Sigmoid colon (tissue), 7 donors: Measurements from ENCODE around the gene ATF7. TPM values are rescaled to one million over a fixed set of nuclear protein-coding genes. Genes with fewer than 3 reads are reported as not detected.

Experiments
- DNase-seq: peaks from one replicate; pipeline ENCODE4 v3.0.0-alpha.2; 2019
- H3K27ac ChIP-seq, 4 donors: fragments of 200-600 bp; sonication (generic); one replicate each; pipeline ENCODE4 v1.5.1; 2016 to 2019; ENCODE audit warnings: mild to moderate bottlenecking in 1 of 4
- H3K27me3 ChIP-seq, 3 donors: fragments of 200-600 bp; sonication (generic); one replicate each; pipeline ENCODE4 v1.5.1; 2019; ENCODE audit warnings: mild to moderate bottlenecking in 1 of 3
- H3K36me3 ChIP-seq, 4 donors: fragments of 200-600 bp; sonication (generic); one replicate each; pipeline ENCODE4 v1.5.1; 2016 to 2019
- H3K4me1 ChIP-seq, 4 donors: fragments of 200-600 bp; sonication (generic); one replicate each; pipeline ENCODE4 v1.5.1; 2017 to 2019
- H3K4me3 ChIP-seq, 4 donors: fragments of 200-600 bp; sonication (generic); one replicate each; pipeline ENCODE4 v1.5.1; 2017 to 2019; ENCODE audit warnings: mild to moderate bottlenecking in 2 of 4, moderate library complexity in 1 of 4
- H3K9me3 ChIP-seq, 4 donors: fragments of 200-600 bp in 3 of 4; sonication (generic) in 3 of 4; one replicate each; pipeline versions ENCODE4 v1.5.1 to v1.6.1; 2013 to 2019
- CTCF ChIP-seq, 4 experiments: fragments of 450-650 bp in 3 of 4; fragments of 200-600 bp in 1 of 4; IDR thresholded peaks; one replicate each; pipeline ENCODE4 v1.5.1; 2016 to 2019; ENCODE audit warnings: antibody characterized with exemption in 4 of 4, mild to moderate bottlenecking in 3 of 4, moderate library complexity in 2 of 4
- EP300 ChIP-seq, 4 donors: sonication (generic); formaldehyde crosslinking; IDR thresholded peaks; one replicate each; pipeline ENCODE4 v1.6.1; 2017; ENCODE audit warnings: antibody characterized with exemption in 4 of 4
- POLR2A ChIP-seq, 2 donors: fragments of 450-650 bp; IDR thresholded peaks; one replicate each; pipeline ENCODE4 v1.6.1; 2016; ENCODE audit warnings: antibody characterized with exemption in 2 of 2, mild to moderate bottlenecking in 2 of 2, moderate library complexity in 2 of 2
- POLR2AphosphoS5 ChIP-seq, 4 donors: sonication (generic); formaldehyde crosslinking; IDR thresholded peaks; one replicate each; pipeline ENCODE4 v1.6.1; 2017; ENCODE audit warnings: antibody characterized with exemption in 4 of 4
- WGBS, 2 donors: extraction: QIAGEN DNeasy Blood & Tissue Kit; methylation state at CpG; one replicate each; pipeline ENCODE4 v1.1.7; 2013; 5-methylcytosine and 5-hydroxymethylcytosine counted together
- intact Hi-C: fragments of 100-400 bp; cut with DNase I; formaldehyde crosslinking; loops from one replicate; pipeline ENCODE4 v1.15.1; 2023
- polyA plus RNA-seq, 3 donors: library from polyadenylated mRNA; stranded (reverse); fragments of 200-250 nt; gene quantifications; one replicate each; pipeline ENCODE4 v1.2.3, GENCODE V29; 2013
- total RNA-seq, 4 donors: library from RNA; depleted of rRNA; stranded (reverse); fragments of >200 nt; gene quantifications; one replicate each; pipeline ENCODE4 v1.1.0, GENCODE V29; 2016
- donor health status: healthy with polysubstance abuse.
- donor health status: Bipolar disorder and iron deficiency.
- donor health status: healthy.

The ATF7 gene
- total and polyA plus RNA-seq, 7 donors, result 20.2 to 36.0 (median 22.0) TPM

- H3K36me3 ChIP-seq, result no peaks in the 10 kb centered on the region
- no peaks in the 10 kb centered on the region for H3K27me3 ChIP-seq
- peaks cover 0 to 61% (median 38%) of the 10 kb centered on the region in 4 donors for H3K4me1 ChIP-seq
- DNase-seq, result no peak
- 31 to 66% methylated on average over 3 of the region's 3 CpGs for WGBS, 2 donors
- TF ChIP-seq CTCF (IDR thresholded peaks at IDR 0.05) (no peak), EP300 (IDR thresholded peaks at IDR 0.05) (no peak), POLR2A (IDR thresholded peaks at IDR 0.05) (no peak), POLR2AphosphoS5 (IDR thresholded peaks at IDR 0.05) (no peak)
- H3K9me3 ChIP-seq, result no peaks in the 10 kb centered on the region
- H3K4me3 ChIP-seq, result no peak overlapping the region
- H3K27ac ChIP-seq, result no peak overlapping the region
- intact Hi-C loops, result no loop called here
Observed at GRCh38 chr12:53590652-53591051, 35.5 kb downstream of the ATF7 start.

- H3K4me1 ChIP-seq, result peaks cover 0 to 58% (median 33%) of the 10 kb centered on the region in 4 donors
- intact Hi-C loops, result no loop called here
Observed at GRCh38 chr12:53589915-53590314, 36.3 kb downstream of the ATF7 start.

GRCh38 chr12:53589423-53589822, 36.8 kb downstream of the ATF7 start:
- H3K36me3 ChIP-seq, result no peaks in the 10 kb centered on the region
- intact Hi-C loops, result no loop called here
- DNase-seq, result no peak
- WGBS, 2 donors, result 86 to 95% methylated on average over 3 of the region's 3 CpGs
- H3K27me3 ChIP-seq, result no peaks in the 10 kb centered on the region
- H3K4me3 ChIP-seq, result no peak overlapping the region
- H3K4me1 ChIP-seq, result peaks cover 0 to 53% (median 28%) of the 10 kb centered on the region in 4 donors
- H3K9me3 ChIP-seq, result no peaks in the 10 kb centered on the region
- TF ChIP-seq EP300 (IDR thresholded peaks at IDR 0.05), result no peak
- TF ChIP-seq CTCF (IDR thresholded peaks at IDR 0.05), result no peak
- no peak for TF ChIP-seq POLR2A (IDR thresholded peaks at IDR 0.05)
- TF ChIP-seq POLR2AphosphoS5 (IDR thresholded peaks at IDR 0.05), result no peak
- H3K27ac ChIP-seq, result no peak overlapping the region

More at GRCh38 chr12:53589915-53590314, 36.3 kb downstream of the ATF7 start:
- H3K27ac ChIP-seq, result no peak overlapping the region
- H3K27me3 ChIP-seq, result no peaks in the 10 kb centered on the region
- TF ChIP-seq POLR2A (IDR thresholded peaks at IDR 0.05), result no peak
- TF ChIP-seq CTCF (IDR thresholded peaks at IDR 0.05), result no peak
- TF ChIP-seq POLR2AphosphoS5 (IDR thresholded peaks at IDR 0.05), result no peak
- TF ChIP-seq EP300 (IDR thresholded peaks at IDR 0.05), result no peak
- no peaks in the 10 kb centered on the region for H3K9me3 ChIP-seq
- 86 to 89% methylated on average over 4 of the region's 4 CpGs for WGBS, 2 donors
- H3K36me3 ChIP-seq, result no peaks in the 10 kb centered on the region
- no peak for DNase-seq
- no peak overlapping the region for H3K4me3 ChIP-seq

GRCh38 chr12:53588123-53588522, 38.1 kb downstream of the ATF7 start:
- intact Hi-C loops, result no loop called here
- Histone ChIP-seq H3K4me1 (peaks cover 0 to 49% (median 28%) of the 10 kb centered on the region in 4 donors), H3K9me3 (no peaks in the 10 kb centered on the region), H3K27me3 (no peaks in the 10 kb centered on the region), H3K27ac (no peak overlapping the region), H3K4me3 (no peak overlapping the region), H3K36me3 (no peaks in the 10 kb centered on the region)
- no peak for DNase-seq
- TF ChIP-seq EP300 (IDR thresholded peaks at IDR 0.05), result no peak
- TF ChIP-seq POLR2A (IDR thresholded peaks at IDR 0.05), result no peak
- TF ChIP-seq POLR2AphosphoS5 (IDR thresholded peaks at IDR 0.05), result no peak
- no peak for TF ChIP-seq CTCF (IDR thresholded peaks at IDR 0.05)
- 97 to 99% methylated on average over 3 of the region's 3 CpGs for WGBS, 2 donors

- no peak for DNase-seq
- WGBS, 2 donors, result 83 to 88% methylated on average over 8 of the region's 8 CpGs
- H3K27ac ChIP-seq, result no peak overlapping the region
- H3K9me3 ChIP-seq, result no peaks in the 10 kb centered on the region
- no peak overlapping the region for H3K4me3 ChIP-seq
- H3K36me3 ChIP-seq, result no peaks in the 10 kb centered on the region
- intact Hi-C loops, result no loop called here
- TF ChIP-seq POLR2A (IDR thresholded peaks at IDR 0.05) (no peak), CTCF (IDR thresholded peaks at IDR 0.05) (no peak), POLR2AphosphoS5 (IDR thresholded peaks at IDR 0.05) (no peak), EP300 (IDR thresholded peaks at IDR 0.05) (no peak)
- H3K27me3 ChIP-seq, result no peaks in the 10 kb centered on the region
- peaks cover 0 to 39% (median 22%) of the 10 kb centered on the region in 4 donors for H3K4me1 ChIP-seq
Observed at GRCh38 chr12:53586745-53587144, 39.4 kb downstream of the ATF7 start.
